GM12878 (cell line): ENCODE measurements around the gene ASIC1. TPM values are rescaled to one million over a fixed set of nuclear protein-coding genes. Genes with fewer than 3 reads are reported as not detected.

Source experiments
- ATAC-seq: fragments of 200-7000 bp; cut with Tn5 transposase; 3 replicates; pipeline ENCODE4 v1.9.1; 2020; ENCODE audit warnings: mild to moderate bottlenecking, moderate library complexity
- BruUV-seq: library from RNA; stranded (reverse); fragments of 400-500 nt; replicated peaks from 2 replicates; lab custom pipeline; 2021; lab: Mats Ljungman, UMichigan
- CTCF ChIA-PET: fragments of 300-600 bp; sonication (Branson Sonifier 250); formaldehyde crosslinking; extraction: SDS; loops from one replicate; lab custom pipeline; 2021; ENCODE audit warnings: inconsistent platforms; lab: Yijun Ruan, JAX
- POLR2A ChIA-PET: fragments of 350-600 bp; formaldehyde crosslinking; extraction: SDS; loops from one replicate; lab custom pipeline; 2021; ENCODE audit warnings: inconsistent platforms; lab: Charles Lee
- RAD21 ChIA-PET: fragments of 300-600 bp; sonication (Branson Sonifier 250); formaldehyde crosslinking; loops from one replicate; lab custom pipeline; 2023; ENCODE audit warnings: antibody characterized with exemption; ENCODE audit not compliant: unreplicated experiment; lab: Charles Lee
- SMC1A ChIA-PET: fragments of 300-600 bp; sonication (Branson Sonifier 250); formaldehyde crosslinking; loops from one replicate; lab custom pipeline; 2023; ENCODE audit not compliant: unreplicated experiment, uncharacterized antibody; lab: Charles Lee
- DNase-seq: peaks from one replicate; pipeline ENCODE4 v3.0.0-alpha.2; 2011; ENCODE audit warnings: low read depth, low spot score
- FAIRE-seq: peaks from 3 replicates; lab custom pipeline; 2011; peaks lifted over from hg19 to GRCh38; lab: Jason Lieb, UNC
- H2AFZ ChIP-seq: 2 replicates; pipeline ENCODE4 v1.6.0; 2011; ENCODE audit warnings: low read depth, low read length, control low read depth; ENCODE audit not compliant: control insufficient read depth
- H3K27ac ChIP-seq: 2 replicates; pipeline ENCODE4 v1.5.1; 2011; ENCODE audit warnings: control low read depth; ENCODE audit not compliant: control insufficient read depth, insufficient read depth
- H3K27me3 ChIP-seq, 2 experiments: replicated peaks in 1 of 2; 2 replicates each; pipeline versions ENCODE4 v1.6.0 to v1.6.1; 2011; ENCODE audit warnings: low read length in 1 of 2; ENCODE audit not compliant: control insufficient read depth in 2 of 2, insufficient read depth in 2 of 2
- H3K36me3 ChIP-seq, 2 experiments: 2 replicates each; pipeline ENCODE4 v1.5.1; 2011; ENCODE audit warnings: low read length in 1 of 2; ENCODE audit not compliant: control insufficient read depth in 2 of 2, insufficient read depth in 2 of 2
- H3K4me1 ChIP-seq: 2 replicates; pipeline ENCODE4 v1.6.1; 2011; ENCODE audit warnings: mild to moderate bottlenecking, low read length, moderate library complexity, mixed read lengths; ENCODE audit not compliant: control insufficient read depth, insufficient read depth
- H3K4me2 ChIP-seq: 2 replicates; pipeline ENCODE4 v1.6.0; 2011; ENCODE audit warnings: control low read depth; ENCODE audit not compliant: control insufficient read depth, insufficient read depth
- H3K4me3 ChIP-seq: fragments of 200-600 bp; sonication (generic); 2 replicates; pipeline ENCODE4 v1.5.1; 2016
- H3K79me2 ChIP-seq: 2 replicates; pipeline ENCODE4 v1.6.0; 2011; ENCODE audit warnings: low read length; ENCODE audit not compliant: control insufficient read depth, insufficient read depth
- H3K9ac ChIP-seq: 2 replicates; pipeline ENCODE4 v1.8.0; 2011; ENCODE audit warnings: low read length, control low read depth, mixed read lengths; ENCODE audit not compliant: control insufficient read depth, insufficient read depth
- H3K9me3 ChIP-seq: replicated peaks from 3 replicates; pipeline ENCODE4 v1.5.1; 2011; ENCODE audit warnings: mild to moderate bottlenecking, low read length; ENCODE audit not compliant: control insufficient read depth, insufficient read depth
- H4K20me1 ChIP-seq: 2 replicates; pipeline ENCODE4 v1.6.0; 2011; ENCODE audit not compliant: control insufficient read depth, insufficient read depth
- BRCA1 ChIP-seq: IDR thresholded peaks from 2 replicates; pipeline ENCODE4 v1.6.1; 2011; ENCODE audit warnings: low read depth, low read length, improper control_type of control experiment
- CEBPB ChIP-seq, 2 experiments: fragments of 150-350 bp in 1 of 2; IDR thresholded peaks; 2 replicates each; pipeline ENCODE4 v1.6.1; 2012 to 2014; ENCODE audit warnings: low read depth in 2 of 2, low read length in 2 of 2, borderline replicate concordance in 1 of 2, inconsistent platforms in 1 of 2
- CHD4 ChIP-seq: fragments of 200-600 bp; sonication (generic); IDR thresholded peaks from 2 replicates; pipeline ENCODE4 v1.6.1; 2016; ENCODE audit warnings: mild to moderate bottlenecking
- CTCF ChIP-seq, 3 experiments: IDR thresholded peaks in 2 of 3; conservative IDR thresholded peaks in 1 of 3; 2 replicates each; pipeline ENCODE4 v1.5.1; 2011; ENCODE audit warnings: low read depth in 3 of 3, low read length in 3 of 3, mild to moderate bottlenecking in 3 of 3, control low read depth in 2 of 3, moderate library complexity in 2 of 3, inconsistent platforms in 1 of 3, mixed read lengths in 1 of 3; ENCODE audit not compliant: control insufficient read depth in 2 of 3, insufficient read depth in 1 of 3; ENCODE audit errors: extremely low read depth in 1 of 3
- E2F4 ChIP-seq: IDR thresholded peaks from 2 replicates; pipeline ENCODE4 v1.6.1; 2012; ENCODE audit warnings: low read depth, low read length, improper control_type of control experiment
- EP300 ChIP-seq, 2 experiments: fragments of 150-350 bp in 1 of 2; IDR thresholded peaks; 2 replicates each; pipeline ENCODE4 v1.6.1; 2011 to 2012; ENCODE audit warnings: low read depth in 2 of 2, low read length in 2 of 2, borderline replicate concordance in 1 of 2, improper control_type of control experiment in 1 of 2, inconsistent platforms in 1 of 2; ENCODE audit not compliant: control insufficient read depth in 1 of 2
- SMARCA5 ChIP-seq: fragments of 450-650 bp; IDR thresholded peaks from 2 replicates; pipeline ENCODE4 v1.6.1; 2017; ENCODE audit warnings: mild to moderate bottlenecking
- SMC3 ChIP-seq: IDR thresholded peaks from 2 replicates; pipeline ENCODE4 v1.6.1; 2011; ENCODE audit warnings: low read length, improper control_type of control experiment, borderline replicate concordance
- TCF7 ChIP-seq: IDR thresholded peaks from 2 replicates; pipeline ENCODE4 v1.6.1; 2014; ENCODE audit warnings: antibody characterized with exemption, borderline replicate concordance
- ZBED1 ChIP-seq: IDR thresholded peaks from 2 replicates; pipeline ENCODE4 v1.6.1; 2016; ENCODE audit warnings: borderline replicate concordance
- WGBS: methylation state at CpG from one replicate; pipeline ENCODE4 v1.1.6; 2016; ENCODE audit warnings: low lambda C conversion rate; ENCODE audit not compliant: insufficient replicate concordance, insufficient coverage; ENCODE audit errors: missing lambda C conversion rate; 5-methylcytosine and 5-hydroxymethylcytosine counted together
- in situ Hi-C: fragments of 300-500 bp; cut with MboI; formaldehyde crosslinking; loops from 9 replicates; pipeline ENCODE4 v1.14.3; 2018; ENCODE audit warnings: mixed read lengths
- intact Hi-C: fragments of 100-400 bp; cut with micrococcal nuclease; formaldehyde crosslinking; loops from one replicate; pipeline ENCODE4 v1.14.2; 2022; ENCODE audit not compliant: unreplicated experiment
- polyA plus RNA-seq, 11 experiments: library from polyadenylated mRNA; depleted of rRNA in 4 of 11; unstranded in 6 of 11; stranded (reverse) in 5 of 11; fragments of >200 nt; fragmentation: Nextera tagmentation in 4 of 11; fragmentation: Illumina TruSeq in 1 of 11; extraction: Ambion mirVana in 4 of 11; extraction: Trizol in 1 of 11; gene quantifications; 1 replicate in 1 of 11; 2 replicates in 10 of 11; pipeline versions ENCODE4 v1.2.1 to v1.2.3, GENCODE V29; 2011 to 2016; ENCODE audit warnings: inconsistent platforms in 2 of 11, missing spikeins in 2 of 11, low read depth in 1 of 11
- total RNA-seq, 4 experiments: library from RNA; depleted of rRNA in 3 of 4; stranded (reverse); fragments of >200 nt in 3 of 4; fragmentation: Illumina TruSeq in 1 of 4; extraction: Trizol in 1 of 4; gene quantifications; 2 replicates each; pipeline versions ENCODE4 v1.2.1 to v1.2.3, GENCODE V29; 2013 to 2021

ASIC1 gene
- total and polyA plus RNA-seq, 10 of the 15 experiments (the other 5 are each of a cell fraction or from before 2014, with no cell fraction given), result 0.02 to 0.28 (median 0.21) TPM; not detected in 4

- BruUV-seq, result no TSS peak
- POLR2A ChIA-PET, result interaction anchor here (0.6 to 5.0 kb wide), 18 partner anchors 14 to 947 kb away, joined by 3 to 72 read pairs (median 6); partner anchors contain the start of genes CERS5, LIMA1, RACGAP1 and SMARCD1
- FAIRE-seq, result no peak
- Histone ChIP-seq H3K27ac (peak overlapping the region; percentile 85; the same call in 1 of the 2 replicates), H3K4me2 (peak overlapping the region; percentile 99), H4K20me1 (no peaks in the 10 kb centered on the region), H2AFZ (peak overlapping the region; percentile 78), H3K27me3 (no peaks in the 10 kb centered on the region), H3K4me1 (peaks cover 21% of the 10 kb centered on the region), H3K9ac (peak overlapping the region; percentile 69; the same call in 1 of the 2 replicates), H3K4me3 (peak overlapping the region; percentile 73), H3K36me3 (peaks cover 0 to under 1% of the 10 kb centered on the region in 2 experiments; a peak in 1 of 4 replicates), H3K79me2 (peaks cover 32% of the 10 kb centered on the region), H3K9me3 (no peaks in the 10 kb centered on the region)
- ATAC-seq, result peak; percentile 3
- TF ChIP-seq SMC3, result no peak
- TF ChIP-seq SMARCA5, result peak; percentile 69; the same call in 1 of the 2 replicates
- DNase-seq, result no peak
- in situ Hi-C loops, result no loop called here
- intact Hi-C loops, result loop anchor here (1.0 kb wide), 1 partner anchor 56 kb away; the partner anchor contains the start of gene CERS5
- RAD21 ChIA-PET, result interaction anchor here (0.7 to 5.1 kb wide), 25 partner anchors 8 to 653 kb away, joined by 3 to 66 read pairs (median 4); partner anchors contain the start of genes ATF1, CERS5, GPD1 and RACGAP1
- under 1% methylated on average over 9 of the region's 19 CpGs for WGBS
- CTCF ChIA-PET, result interaction anchor here (0.7 to 13.0 kb wide), 50 partner anchors 9 to 1141 kb away, joined by 3 to 257 read pairs (median 8); partner anchors contain the start of genes CERS5, GPD1, RACGAP1 and SMARCD1
- SMC1A ChIA-PET, result interaction anchor here (0.6 to 4.8 kb wide), 26 partner anchors 8 to 427 kb away, joined by 3 to 36 read pairs (median 6); partner anchors contain the start of genes CERS5 and SMARCD1
These were observed 53.9 kb downstream of the ASIC1 start for GRCh38 chr12:50111395-50111692.

- H3K36me3 ChIP-seq, result peaks cover 0 to 4% of the 10 kb centered on the region in 2 experiments; a peak in 1 of 4 replicates
- H3K4me2 ChIP-seq, result peak within 1 kb of the TSS; percentile 99
- peak; percentile 87 for ATAC-seq
- peak within 1 kb of the TSS; percentile 90 for H3K27ac ChIP-seq
- H2AFZ ChIP-seq, result peak within 1 kb of the TSS; percentile 87
- ChIA-PET RAD21 (interaction anchor here (0.6 to 5.1 kb wide), 25 partner anchors 9 to 652 kb away, joined by 3 to 66 read pairs (median 4); partner anchors contain the start of genes ATF1, CERS5, GPD1 and RACGAP1), POLR2A (interaction anchor here (0.6 to 5.0 kb wide), 22 partner anchors 14 to 1039 kb away, joined by 3 to 72 read pairs (median 5); partner anchors contain the start of genes CERS5, LIMA1, RACGAP1 and SMARCD1), CTCF (interaction anchor here (0.6 to 13.0 kb wide), 52 partner anchors 10 to 1141 kb away, joined by 3 to 257 read pairs (median 6); partner anchors contain the start of genes CERS5, GPD1, LIMA1 and RACGAP1), SMC1A (interaction anchor here (0.6 to 4.8 kb wide), 30 partner anchors 9 to 426 kb away, joined by 3 to 36 read pairs (median 6); partner anchors contain the start of genes CERS5, RACGAP1 and SMARCD1)
- peaks cover 21% of the 10 kb centered on the region for H3K4me1 ChIP-seq
- intact Hi-C loops (loop anchor here (1.0 kb wide), 2 partner anchors 27 to 55 kb away; partner anchors contain the start of genes CERS5 and SMARCD1), in situ Hi-C loops (no loop called here)
- H3K9me3 ChIP-seq, result no peaks in the 10 kb centered on the region
- H3K79me2 ChIP-seq, result peaks cover 38% of the 10 kb centered on the region
- H3K4me3 ChIP-seq, result peak within 1 kb of the TSS; percentile 99
- 1% methylated on average over 59 of the region's 59 CpGs for WGBS
- H4K20me1 ChIP-seq, result no peaks in the 10 kb centered on the region
- H3K27me3 ChIP-seq, result no peaks in the 10 kb centered on the region
- FAIRE-seq, result peak; percentile 99
- H3K9ac ChIP-seq, result peak within 1 kb of the TSS; percentile 93
- no TSS peak for BruUV-seq
- DNase-seq, result peak; percentile 99
- no peak for TF ChIP-seq TCF7
- TF ChIP-seq CHD4, result no peak
- TF ChIP-seq CTCF (IDR thresholded peaks at IDR 0.05 in 2 of 3, conservative IDR thresholded peaks at IDR 0.05 in 1 of 3; ENCODE audit: control insufficient read depth in 2 of 3, extremely low read depth in 1 of 3, insufficient read depth in 1 of 3, low read depth in 3 of 3, low read length in 3 of 3), result peak; percentile 94
- no peak; a peak in 1 of 4 replicates for TF ChIP-seq EP300 (IDR thresholded peaks at IDR 0.05; ENCODE audit: borderline replicate concordance in 1 of 2, control insufficient read depth in 1 of 2, low read depth in 2 of 2, low read length in 2 of 2)
- peak in 1 of 2 experiments; percentile 95; a peak in 1 of 4 replicates for TF ChIP-seq CEBPB (IDR thresholded peaks at IDR 0.05; ENCODE audit: borderline replicate concordance in 1 of 2, low read depth in 2 of 2, low read length in 2 of 2)
- TF ChIP-seq BRCA1, result no peak
- TF ChIP-seq E2F4, result 0 out of 2 replicates have a peak, but pooled peaks have one; percentile 13
- no peak for TF ChIP-seq ZBED1
These were observed 54.5 kb downstream of the ASIC1 start, which contains the start of gene COX14 for GRCh38 chr12:50111693-50112455. Gene COX14, plus strand, starts transcription at chr12:50112236. Its CDS starts 7,808 bp downstream, at chr12:50120044.
